ENCODE results near the gene TMC8.

DNA sequence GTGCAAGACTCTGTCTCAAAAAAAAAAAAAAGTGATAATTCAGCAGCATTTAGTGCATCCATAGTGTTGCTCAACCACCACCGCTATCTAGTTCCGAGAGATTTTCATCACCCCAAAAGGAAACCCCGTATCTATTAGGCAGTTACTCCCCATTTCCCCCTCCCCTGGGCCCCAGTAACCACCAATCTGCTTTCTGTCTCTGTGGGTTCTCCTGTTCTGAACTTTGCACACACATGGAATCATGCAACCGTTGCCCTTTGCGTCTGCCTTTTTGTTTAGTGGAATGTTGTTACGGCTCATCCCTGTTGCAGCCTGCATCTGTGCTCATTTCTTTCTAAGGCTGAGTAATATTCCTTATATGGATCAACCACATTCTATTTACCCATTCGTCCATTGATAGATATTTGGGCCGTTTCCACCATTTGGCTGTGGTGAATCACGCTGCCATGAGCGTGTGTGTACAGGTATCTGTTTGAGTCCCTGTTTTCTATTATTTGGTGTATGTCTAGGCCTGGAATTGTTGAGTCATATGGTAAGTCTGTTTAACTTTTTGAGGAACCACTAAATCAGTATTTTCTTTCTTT is 29.1 kb downstream of the TMC8 start:
- TF ChIP-seq, protein P1, sequence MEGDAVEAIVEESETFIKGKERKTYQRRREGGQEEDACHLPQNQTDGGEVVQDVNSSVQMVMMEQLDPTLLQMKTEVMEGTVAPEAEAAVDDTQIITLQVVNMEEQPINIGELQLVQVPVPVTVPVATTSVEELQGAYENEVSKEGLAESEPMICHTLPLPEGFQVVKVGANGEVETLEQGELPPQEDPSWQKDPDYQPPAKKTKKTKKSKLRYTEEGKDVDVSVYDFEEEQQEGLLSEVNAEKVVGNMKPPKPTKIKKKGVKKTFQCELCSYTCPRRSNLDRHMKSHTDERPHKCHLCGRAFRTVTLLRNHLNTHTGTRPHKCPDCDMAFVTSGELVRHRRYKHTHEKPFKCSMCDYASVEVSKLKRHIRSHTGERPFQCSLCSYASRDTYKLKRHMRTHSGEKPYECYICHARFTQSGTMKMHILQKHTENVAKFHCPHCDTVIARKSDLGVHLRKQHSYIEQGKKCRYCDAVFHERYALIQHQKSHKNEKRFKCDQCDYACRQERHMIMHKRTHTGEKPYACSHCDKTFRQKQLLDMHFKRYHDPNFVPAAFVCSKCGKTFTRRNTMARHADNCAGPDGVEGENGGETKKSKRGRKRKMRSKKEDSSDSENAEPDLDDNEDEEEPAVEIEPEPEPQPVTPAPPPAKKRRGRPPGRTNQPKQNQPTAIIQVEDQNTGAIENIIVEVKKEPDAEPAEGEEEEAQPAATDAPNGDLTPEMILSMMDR (conservative IDR thresholded peaks at IDR 0.05; ENCODE audit: low read depth in 2 of 2): no peak
- TF ChIP-seq, protein P2, sequence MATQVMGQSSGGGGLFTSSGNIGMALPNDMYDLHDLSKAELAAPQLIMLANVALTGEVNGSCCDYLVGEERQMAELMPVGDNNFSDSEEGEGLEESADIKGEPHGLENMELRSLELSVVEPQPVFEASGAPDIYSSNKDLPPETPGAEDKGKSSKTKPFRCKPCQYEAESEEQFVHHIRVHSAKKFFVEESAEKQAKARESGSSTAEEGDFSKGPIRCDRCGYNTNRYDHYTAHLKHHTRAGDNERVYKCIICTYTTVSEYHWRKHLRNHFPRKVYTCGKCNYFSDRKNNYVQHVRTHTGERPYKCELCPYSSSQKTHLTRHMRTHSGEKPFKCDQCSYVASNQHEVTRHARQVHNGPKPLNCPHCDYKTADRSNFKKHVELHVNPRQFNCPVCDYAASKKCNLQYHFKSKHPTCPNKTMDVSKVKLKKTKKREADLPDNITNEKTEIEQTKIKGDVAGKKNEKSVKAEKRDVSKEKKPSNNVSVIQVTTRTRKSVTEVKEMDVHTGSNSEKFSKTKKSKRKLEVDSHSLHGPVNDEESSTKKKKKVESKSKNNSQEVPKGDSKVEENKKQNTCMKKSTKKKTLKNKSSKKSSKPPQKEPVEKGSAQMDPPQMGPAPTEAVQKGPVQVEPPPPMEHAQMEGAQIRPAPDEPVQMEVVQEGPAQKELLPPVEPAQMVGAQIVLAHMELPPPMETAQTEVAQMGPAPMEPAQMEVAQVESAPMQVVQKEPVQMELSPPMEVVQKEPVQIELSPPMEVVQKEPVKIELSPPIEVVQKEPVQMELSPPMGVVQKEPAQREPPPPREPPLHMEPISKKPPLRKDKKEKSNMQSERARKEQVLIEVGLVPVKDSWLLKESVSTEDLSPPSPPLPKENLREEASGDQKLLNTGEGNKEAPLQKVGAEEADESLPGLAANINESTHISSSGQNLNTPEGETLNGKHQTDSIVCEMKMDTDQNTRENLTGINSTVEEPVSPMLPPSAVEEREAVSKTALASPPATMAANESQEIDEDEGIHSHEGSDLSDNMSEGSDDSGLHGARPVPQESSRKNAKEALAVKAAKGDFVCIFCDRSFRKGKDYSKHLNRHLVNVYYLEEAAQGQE (IDR thresholded peaks at IDR 0.05; ENCODE audit: unreplicated experiment): no peak
- TF ChIP-seq, protein P3, sequence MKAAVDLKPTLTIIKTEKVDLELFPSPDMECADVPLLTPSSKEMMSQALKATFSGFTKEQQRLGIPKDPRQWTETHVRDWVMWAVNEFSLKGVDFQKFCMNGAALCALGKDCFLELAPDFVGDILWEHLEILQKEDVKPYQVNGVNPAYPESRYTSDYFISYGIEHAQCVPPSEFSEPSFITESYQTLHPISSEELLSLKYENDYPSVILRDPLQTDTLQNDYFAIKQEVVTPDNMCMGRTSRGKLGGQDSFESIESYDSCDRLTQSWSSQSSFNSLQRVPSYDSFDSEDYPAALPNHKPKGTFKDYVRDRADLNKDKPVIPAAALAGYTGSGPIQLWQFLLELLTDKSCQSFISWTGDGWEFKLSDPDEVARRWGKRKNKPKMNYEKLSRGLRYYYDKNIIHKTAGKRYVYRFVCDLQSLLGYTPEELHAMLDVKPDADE (IDR thresholded peaks at IDR 0.05): no peak
- TF ChIP-seq EZH2 (IDR thresholded peaks at IDR 0.05; ENCODE audit: low read depth, unreplicated experiment): no peak
- no peak for TF ChIP-seq EZH2phosphoT487 (IDR thresholded peaks at IDR 0.05; ENCODE audit: unreplicated experiment)

All from GM23338 (cell line).